ENCODE results near the gene MEIOB. TPM values are rescaled to one million over a fixed set of nuclear protein-coding genes. Genes with fewer than 3 reads are reported as not detected.

Gene MEIOB
- total RNA-seq, 3 donors from 2014 or later = not detected

DNA sequence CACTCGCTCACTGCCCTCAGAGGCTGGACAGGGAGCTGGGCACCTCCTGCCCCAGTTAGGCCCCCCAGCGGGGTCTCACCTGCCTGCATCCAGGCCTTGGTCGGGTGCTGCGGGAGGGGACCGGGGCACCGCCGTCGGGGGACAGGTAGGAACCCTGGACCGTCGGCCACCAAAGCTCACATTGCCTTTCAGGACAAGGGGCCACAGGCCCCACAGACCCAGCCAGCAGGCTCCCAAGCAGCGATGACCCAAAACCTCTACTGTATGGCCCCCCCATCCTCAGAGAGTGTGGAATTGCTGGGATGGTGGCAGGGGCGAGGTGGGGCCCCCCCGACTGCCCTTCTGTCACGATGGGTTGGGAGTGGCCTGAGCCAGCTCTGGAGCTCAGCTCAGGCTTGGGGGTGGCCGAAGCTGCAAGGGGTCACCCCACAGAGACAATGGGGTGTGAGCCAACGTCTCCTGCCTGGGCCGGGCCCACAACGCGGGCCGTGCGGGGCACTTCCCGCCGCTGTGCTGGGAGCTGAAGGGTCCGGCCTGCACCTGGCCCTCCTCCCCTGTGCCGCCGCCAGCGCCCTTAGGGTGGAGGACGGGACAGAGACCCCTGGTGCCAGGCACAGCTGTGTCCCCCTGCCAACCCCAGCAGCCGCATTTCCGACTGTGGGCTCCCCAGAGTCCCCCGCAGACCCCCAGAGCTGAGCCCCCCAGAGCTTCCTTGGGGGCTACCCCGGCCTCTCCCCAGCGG is 79.0 kb downstream of the MEIOB start:
- DNase-seq = peak in 1 of 3 donors; percentile 53
- Histone ChIP-seq H3K9me3 (peaks cover 4% of the 10 kb centered on the region), H3K4me1 (ENCODE audit: low read depth) (no peaks in the 10 kb centered on the region), H3K36me3 (ENCODE audit: low read depth) (no peaks in the 10 kb centered on the region), H3K4me3 (no peak overlapping the region)
- TF ChIP-seq CTCF (IDR thresholded peaks at IDR 0.05) = no peak
- intact Hi-C loops (cut with DNase I, micrococcal nuclease) = no loop called here
- no peak for ATAC-seq

- TF ChIP-seq CTCF (IDR thresholded peaks at IDR 0.05) = no peak
- Histone ChIP-seq H3K36me3 (ENCODE audit: low read depth) (no peaks in the 10 kb centered on the region), H3K4me3 (no peak overlapping the region), H3K9me3 (no peaks in the 10 kb centered on the region), H3K4me1 (ENCODE audit: low read depth) (no peaks in the 10 kb centered on the region)
- peak; percentile 57 for ATAC-seq
- intact Hi-C loops (cut with DNase I, micrococcal nuclease) = no loop called here
- peak in 2 of 3 donors; percentile 40 to 51 for DNase-seq
Observed at GRCh38 chr16:1791943-1792812, 79.8 kb downstream of the MEIOB start.

DNA sequence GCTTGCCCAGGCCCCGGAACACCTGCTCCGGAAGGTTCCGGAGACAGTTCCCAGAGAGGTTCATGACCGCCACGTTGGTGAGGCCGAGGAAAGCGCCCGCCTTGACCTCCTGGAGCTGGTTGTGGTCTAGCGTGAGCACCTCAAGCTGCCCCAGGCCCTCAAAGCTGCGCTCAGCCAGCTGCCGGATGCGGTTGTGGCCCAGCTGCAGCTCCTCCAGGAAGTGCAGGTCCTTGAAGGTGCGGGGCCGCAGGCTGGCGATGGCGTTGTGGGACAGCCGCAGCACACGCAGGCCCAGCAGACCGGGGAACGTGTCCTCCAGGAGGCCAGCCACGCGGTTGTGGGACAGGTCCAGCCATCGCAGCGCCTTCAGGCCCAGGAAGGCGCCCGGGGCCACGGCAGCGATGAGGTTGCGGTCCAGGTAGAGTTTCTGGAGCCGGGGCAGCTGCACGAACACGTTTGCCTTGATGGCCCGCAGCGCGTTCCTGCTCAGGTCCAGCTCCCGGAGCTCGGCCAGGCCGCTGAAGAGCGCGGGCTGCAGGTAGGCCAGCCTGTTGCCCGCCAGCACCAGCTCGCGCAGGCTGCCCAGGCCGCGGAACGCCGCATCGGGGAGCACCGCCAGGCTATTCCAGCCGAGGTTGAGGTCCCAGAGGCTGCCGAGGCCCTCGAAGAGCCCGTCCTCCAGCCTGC is 80.6 kb downstream of the MEIOB start:
- TF ChIP-seq CTCF (IDR thresholded peaks at IDR 0.05) = no peak
- Histone ChIP-seq H3K9me3 (no peaks in the 10 kb centered on the region), H3K4me1 (ENCODE audit: low read depth) (no peaks in the 10 kb centered on the region), H3K36me3 (ENCODE audit: low read depth) (no peaks in the 10 kb centered on the region), H3K4me3 (no peak overlapping the region)
- no peak for ATAC-seq
- intact Hi-C loops (cut with DNase I, micrococcal nuclease) = no loop called here
- DNase-seq = peak in 1 of 3 donors; percentile 25

- intact Hi-C loops (cut with DNase I, micrococcal nuclease) = no loop called here
- Histone ChIP-seq H3K4me1 (ENCODE audit: low read depth) (no peaks in the 10 kb centered on the region), H3K9me3 (no peaks in the 10 kb centered on the region), H3K36me3 (ENCODE audit: low read depth) (no peaks in the 10 kb centered on the region), H3K4me3 (no peak overlapping the region)
- peak in 2 of 3 donors; percentile 20 to 49 for DNase-seq
- ATAC-seq = no peak
- no peak for TF ChIP-seq CTCF (IDR thresholded peaks at IDR 0.05)
Observed at GRCh38 chr16:1790611-1791255, 81.2 kb downstream of the MEIOB start.

GRCh38 chr16:1790261-1790610 is 81.7 kb downstream of the MEIOB start:
- no peak for DNase-seq
- ATAC-seq = no peak
- intact Hi-C loops (cut with DNase I, micrococcal nuclease) = no loop called here
- Histone ChIP-seq H3K4me1 (ENCODE audit: low read depth) (no peaks in the 10 kb centered on the region), H3K4me3 (no peak overlapping the region), H3K9me3 (no peaks in the 10 kb centered on the region), H3K36me3 (ENCODE audit: low read depth) (no peaks in the 10 kb centered on the region)
- no peak for TF ChIP-seq CTCF (IDR thresholded peaks at IDR 0.05)
